Measurements from ENCODE around the gene SNUPN. TPM values are rescaled to one million over a fixed set of nuclear protein-coding genes. Genes with fewer than 3 reads are reported as not detected.

SNUPN gene
- 26.6 and 32.1 TPM in 2 replicates for total RNA-seq (2014; rRNA removed; shearing (Covaris generic))

- peak; percentile 89 for DNase-seq (ENCODE audit: low read depth)
Measured at GRCh38 chr15:75625542-75626347, at the start of gene SNUPN. Gene SNUPN, minus strand, starts transcription at chr15:75625725. Its CDS starts 4,674 bp downstream, at chr15:75621051.

- DNase-seq (ENCODE audit: low read depth): no peak
Measured at GRCh38 chr15:75674366-75674765, 48.8 kb upstream of the SNUPN start.

- DNase-seq (ENCODE audit: low read depth): no peak
Measured at GRCh38 chr15:75673426-75674235, 48.1 kb upstream of the SNUPN start.

- DNase-seq (ENCODE audit: low read depth): no peak
Measured at GRCh38 chr15:75672646-75673425, 47.3 kb upstream of the SNUPN start.

DNA sequence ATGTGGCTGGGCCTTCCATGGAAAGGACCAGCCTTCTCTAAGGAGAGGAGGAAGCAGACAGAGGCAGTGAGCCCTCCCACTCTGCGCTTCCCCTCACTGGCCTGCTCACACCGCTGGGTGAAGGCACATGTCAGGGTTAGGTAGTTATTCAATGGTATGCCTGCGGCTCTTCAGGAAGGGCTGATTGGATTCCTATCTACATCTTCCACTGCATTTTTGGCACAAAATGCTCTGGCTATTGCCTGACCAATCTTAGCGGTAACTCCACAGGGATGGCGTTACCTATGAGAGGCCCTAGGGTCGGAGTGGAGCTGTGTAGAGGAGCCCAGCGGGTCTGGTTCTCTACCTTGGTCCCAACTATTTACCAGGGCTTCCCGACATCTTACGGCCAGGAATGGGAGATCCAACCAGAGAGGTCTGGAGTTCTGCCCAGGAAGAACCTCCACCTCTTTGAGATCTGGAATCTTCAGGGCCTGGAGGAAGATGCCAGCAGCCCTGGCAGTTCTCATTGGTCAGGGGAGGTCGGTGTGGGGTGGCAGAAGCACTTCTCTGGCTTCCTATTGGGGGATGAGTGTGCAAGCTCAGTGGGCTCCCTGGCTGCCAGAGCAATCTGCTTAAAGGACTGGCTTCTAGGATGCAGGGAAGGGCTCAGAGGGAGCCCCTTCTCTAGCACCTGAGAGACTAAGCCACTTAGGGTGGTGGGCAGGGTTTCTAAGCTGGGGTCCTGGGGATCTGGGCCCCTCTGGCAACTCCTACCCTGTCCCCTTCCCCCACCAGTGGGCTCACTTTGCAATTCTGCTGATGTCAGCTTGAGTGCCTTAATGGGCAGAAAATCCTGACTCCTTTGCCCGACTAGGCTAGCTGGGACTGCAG lies 46.4 kb upstream of the SNUPN start:
- no peak for DNase-seq (ENCODE audit: low read depth)

DNA sequence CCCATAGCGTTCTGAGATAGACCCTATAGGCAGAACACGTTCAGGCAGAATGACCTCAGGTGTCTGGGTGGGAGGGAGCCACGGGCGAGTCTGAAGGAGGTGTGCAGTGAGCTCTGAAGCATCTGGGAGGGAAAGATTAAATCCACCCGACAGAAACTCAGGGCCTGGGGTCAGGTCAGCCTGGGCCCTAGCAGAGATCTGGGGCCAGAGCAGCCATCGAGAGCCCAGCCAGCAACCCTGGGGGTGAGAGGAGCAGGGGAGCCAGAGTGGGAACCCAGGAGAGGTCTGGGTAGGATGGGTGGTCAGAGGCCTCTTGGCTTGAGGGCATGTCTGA lies 44.3 kb upstream of the SNUPN start:
- no peak for DNase-seq (ENCODE audit: low read depth)

DNA sequence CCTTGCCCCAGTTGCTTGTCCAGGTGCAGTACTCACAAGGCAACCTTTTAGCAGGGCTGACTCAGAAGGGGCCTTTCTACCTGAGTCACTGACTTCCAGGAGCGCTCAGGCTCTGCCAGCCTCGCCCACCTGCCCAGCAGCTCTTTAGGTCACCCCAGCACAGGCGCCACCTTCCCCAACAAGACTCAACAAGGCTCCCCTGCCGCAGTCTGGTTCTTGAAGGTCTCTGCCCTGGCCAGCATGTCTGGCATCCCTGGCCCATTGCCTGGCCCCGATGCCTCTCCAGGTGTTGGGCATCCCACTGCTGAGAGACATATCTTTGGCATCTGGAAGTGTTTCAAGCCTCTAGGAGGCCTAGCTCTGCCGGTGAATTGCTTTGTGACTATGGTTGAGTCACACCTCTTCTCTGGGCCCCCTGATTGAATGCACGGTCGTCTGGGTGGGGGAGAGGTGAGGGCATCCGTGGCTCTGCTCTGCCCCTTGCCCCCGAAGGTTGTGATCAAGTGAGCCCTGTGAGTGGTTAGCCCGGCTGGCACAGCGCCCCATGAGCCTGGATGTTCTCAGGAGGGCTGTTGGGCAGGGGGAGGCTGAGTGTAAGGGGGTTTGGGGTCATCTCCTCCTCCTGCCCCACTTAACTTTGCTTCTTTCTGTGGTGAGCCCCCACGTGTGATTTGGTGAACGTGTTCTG lies 43.8 kb upstream of the SNUPN start:
- peak; percentile 70 for DNase-seq (ENCODE audit: low read depth)

- DNase-seq (ENCODE audit: low read depth): peak; percentile 99
Measured at GRCh38 chr15:75666823-75667501, 41.4 kb upstream of the SNUPN start.

GRCh38 chr15:75663931-75664421 lies 38.5 kb upstream of the SNUPN start:
- no peak for DNase-seq (ENCODE audit: low read depth)

DNA sequence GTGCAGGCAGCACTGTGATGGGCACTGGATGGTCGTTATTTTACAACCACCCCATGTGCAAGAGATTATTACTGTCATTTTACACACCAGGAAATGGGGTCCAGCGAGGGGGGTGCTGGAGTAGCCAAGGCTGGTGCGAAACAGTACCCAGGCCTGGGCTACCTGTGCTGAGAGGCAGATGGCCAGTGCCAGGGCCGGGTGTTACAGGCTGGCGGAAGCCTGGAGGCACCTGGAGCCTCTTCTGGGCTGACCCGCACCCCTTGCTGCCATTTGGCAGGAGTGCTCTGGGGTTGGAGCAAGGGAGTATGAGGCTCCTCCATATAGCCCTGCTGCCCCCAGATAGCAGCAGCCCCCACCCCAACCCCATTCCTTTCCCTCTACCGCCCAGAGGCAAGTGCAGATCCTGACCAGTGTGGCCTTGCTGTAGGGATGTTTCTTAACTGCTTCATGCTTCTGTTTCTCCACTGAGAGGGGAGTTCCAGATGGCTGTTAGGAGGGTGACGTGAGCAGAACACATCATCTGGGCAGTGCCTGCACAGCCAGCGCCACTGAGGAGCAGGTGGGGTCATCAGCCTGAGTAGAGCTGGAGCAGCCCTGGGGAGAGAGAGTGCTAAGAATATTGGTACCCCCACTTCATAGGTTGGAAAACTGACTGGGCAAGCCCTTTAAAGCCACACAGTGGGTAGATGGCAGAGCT lies 37.4 kb upstream of the SNUPN start:
- DNase-seq (ENCODE audit: low read depth): no peak

DNA sequence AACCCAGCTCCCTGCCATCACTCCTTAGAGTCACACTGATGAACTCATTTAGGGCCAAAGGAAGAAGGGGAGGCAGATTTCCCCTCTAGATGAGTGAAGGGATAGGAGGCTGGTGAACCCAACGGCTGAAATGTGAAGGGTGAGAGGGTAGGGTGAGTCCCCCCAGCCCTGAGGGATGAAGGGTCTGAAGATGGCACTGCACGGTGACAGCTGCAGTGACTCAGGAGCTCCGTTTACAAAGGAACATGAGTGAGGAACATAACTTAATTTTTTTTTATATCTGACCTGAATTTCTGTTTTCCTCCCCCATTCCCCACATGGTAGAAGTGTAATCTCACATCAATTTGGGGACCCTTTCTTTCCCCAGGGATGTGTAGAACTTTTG lies 36.2 kb upstream of the SNUPN start:
- DNase-seq (ENCODE audit: low read depth): no peak

DNA sequence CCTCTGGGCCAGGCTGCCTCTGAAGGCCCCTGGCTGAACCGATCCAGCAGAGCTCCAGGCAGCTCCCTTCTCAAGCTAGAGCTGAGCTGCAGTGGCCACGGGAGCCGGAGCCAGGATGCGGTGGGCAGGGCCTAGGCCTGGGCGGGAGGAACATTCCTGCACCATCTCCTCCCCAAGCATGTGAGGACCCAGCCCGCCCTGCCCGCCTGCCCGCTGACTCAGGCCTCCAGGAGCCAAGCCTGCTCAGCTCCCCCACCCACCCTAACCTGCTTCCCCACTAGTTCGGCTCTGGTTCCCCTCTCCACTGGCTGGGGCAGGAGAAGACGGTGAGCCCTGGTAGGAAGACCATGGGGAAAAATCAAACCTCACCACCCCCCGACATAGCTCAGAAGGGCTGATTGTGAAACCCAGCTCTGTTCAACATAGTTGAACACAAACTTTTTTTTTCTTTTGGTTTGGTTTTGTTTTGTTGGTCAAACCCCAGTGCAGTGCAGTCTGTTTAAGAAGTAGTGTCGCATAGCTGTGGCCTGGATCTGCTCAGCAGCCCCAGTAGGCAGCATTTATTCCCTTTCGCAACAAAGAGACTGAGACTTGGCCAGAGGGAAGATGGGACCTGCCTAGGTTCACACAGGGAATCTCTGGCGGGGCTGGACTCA lies 35.7 kb upstream of the SNUPN start:
- peak; percentile 93 for DNase-seq (ENCODE audit: low read depth)

DNA sequence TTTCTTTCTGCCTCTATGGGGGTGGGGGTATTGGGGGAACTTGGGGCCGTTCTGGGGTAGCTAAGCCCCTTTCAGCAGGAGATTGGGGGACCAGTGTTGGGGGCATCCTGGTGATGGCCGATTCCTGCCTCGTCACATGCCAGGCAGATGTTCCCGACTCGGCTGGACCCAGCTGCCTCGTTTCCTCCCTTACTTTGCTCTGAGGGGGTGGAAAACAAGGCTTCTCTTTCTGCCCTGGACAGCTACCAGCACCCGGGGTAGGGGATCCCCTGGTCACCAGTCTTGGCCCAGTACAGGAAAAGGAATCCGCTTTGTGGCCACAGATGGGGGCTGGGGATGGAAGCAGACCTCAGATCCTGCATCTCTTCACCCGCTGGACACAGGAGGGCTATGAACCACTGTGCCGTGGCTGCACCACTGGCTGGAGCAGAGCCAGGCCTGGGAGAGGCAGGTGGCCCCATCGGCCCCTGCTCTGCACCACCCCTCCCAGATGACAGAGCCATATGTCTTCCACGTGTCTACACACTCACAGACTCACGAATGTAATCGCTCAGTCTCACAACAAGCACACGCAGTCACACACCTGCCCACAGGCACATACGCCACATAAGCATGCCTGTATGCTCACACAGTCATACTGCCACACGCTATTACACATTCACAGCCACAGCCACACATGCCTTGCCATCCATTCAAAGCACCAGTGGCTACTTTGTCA lies 34.6 kb upstream of the SNUPN start:
- no peak for DNase-seq (ENCODE audit: low read depth)

GRCh38 chr15:75659141-75659771 lies 33.7 kb upstream of the SNUPN start:
- DNase-seq (ENCODE audit: low read depth): no peak

DNA sequence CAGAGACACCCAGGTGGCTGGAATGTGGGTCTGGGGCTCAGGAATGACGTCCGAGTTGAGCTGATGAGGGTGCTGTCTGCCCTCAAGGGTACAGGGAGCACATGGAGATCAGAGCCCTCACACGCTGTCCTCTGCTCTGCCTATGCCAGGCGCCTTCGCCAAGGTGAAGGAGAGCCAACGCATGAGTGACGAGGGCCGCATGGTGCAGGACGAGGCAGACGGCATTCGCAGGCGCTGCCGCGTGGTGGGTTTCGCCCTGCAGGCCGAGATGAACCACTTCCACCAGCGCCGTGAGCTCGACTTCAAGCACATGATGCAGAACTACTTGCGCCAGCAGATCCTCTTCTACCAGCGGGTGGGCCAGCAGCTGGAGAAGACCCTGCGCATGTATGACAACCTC lies 31.3 kb upstream of the SNUPN start:
- no peak for DNase-seq (ENCODE audit: low read depth)

DNA sequence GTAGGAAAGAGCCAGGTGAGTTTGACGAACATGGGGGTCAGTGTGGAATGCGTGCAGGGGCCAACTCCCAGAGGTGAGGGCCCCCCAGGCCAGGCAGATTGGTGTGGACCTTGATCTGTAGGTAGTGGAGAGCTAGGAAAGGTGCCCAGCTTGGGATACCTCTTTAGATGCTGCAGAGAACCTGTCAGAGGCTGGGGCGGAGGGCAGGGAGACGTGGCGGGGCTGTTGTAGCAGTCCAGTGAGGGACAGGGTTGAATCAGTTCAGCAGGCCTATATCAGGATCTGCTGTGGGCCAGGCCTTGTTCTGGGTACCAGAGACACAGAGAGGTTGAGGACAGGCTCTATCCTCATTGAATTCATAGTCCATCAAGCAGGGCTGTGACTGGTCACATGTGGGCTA lies 30.8 kb upstream of the SNUPN start:
- no peak for DNase-seq (ENCODE audit: low read depth)

- no peak for DNase-seq (ENCODE audit: low read depth)
Measured at GRCh38 chr15:75655931-75656330, 30.4 kb upstream of the SNUPN start.

Data from M059J (cell line).